Calu3 (cell line): ENCODE data around the gene SEC14L5. TPM values are rescaled to one million over a fixed set of nuclear protein-coding genes. Genes with fewer than 3 reads are reported as not detected.
"Not testable (repeated sequence)": the region's sequence is repeated elsewhere in the genome, so short reads cannot be mapped to it uniquely, and the experiment has no call there.

ENCODE experiments used
- BruUV-seq: library from RNA; stranded (reverse); fragments of 400-500 nt; replicated peaks from 2 replicates; lab custom pipeline; 2021; lab: Mats Ljungman, UMichigan
- CTCF ChIA-PET: fragments of 300-600 bp; sonication (Branson Sonifier 250); formaldehyde crosslinking; loops from one replicate; lab custom pipeline; 2022; ENCODE audit warnings: antibody characterized with exemption; lab: Charles Lee
- DNase-seq: peaks from one replicate; pipeline ENCODE4 v3.0.0; 2022
- H3K27ac Mint-ChIP-seq: one replicate; pipeline ENCODE4 v1.8.0; 2022; ENCODE audit warnings: mixed read lengths; ENCODE audit not compliant: unreplicated experiment
- H3K27me3 Mint-ChIP-seq: one replicate; pipeline ENCODE4 v1.8.0; 2022; ENCODE audit warnings: mixed read lengths; ENCODE audit not compliant: unreplicated experiment
- H3K36me3 Mint-ChIP-seq: one replicate; pipeline ENCODE4 v1.8.0; 2022; ENCODE audit warnings: mild to moderate bottlenecking, moderate library complexity, mixed read lengths; ENCODE audit not compliant: insufficient read depth, unreplicated experiment
- H3K4me1 Mint-ChIP-seq: one replicate; pipeline ENCODE4 v1.8.0; 2022; ENCODE audit warnings: mild to moderate bottlenecking, low read depth, mixed read lengths; ENCODE audit not compliant: unreplicated experiment
- H3K4me3 Mint-ChIP-seq: one replicate; pipeline ENCODE4 v1.8.0; 2022; ENCODE audit warnings: mild to moderate bottlenecking, low read depth, moderate library complexity, mixed read lengths; ENCODE audit not compliant: unreplicated experiment
- H3K9me3 Mint-ChIP-seq: one replicate; pipeline ENCODE4 v1.8.0; 2022; ENCODE audit warnings: low read depth, mixed read lengths; ENCODE audit not compliant: unreplicated experiment
- intact Hi-C: fragments of 100-400 bp; cut with micrococcal nuclease; formaldehyde crosslinking; loops from one replicate; pipeline ENCODE4 v1.10.0; 2022; ENCODE audit not compliant: unreplicated experiment
- total RNA-seq: library from RNA; stranded (reverse); gene quantifications from 2 replicates; pipeline ENCODE4 v1.2.3, GENCODE V29; 2022
- TF ChIP-seq, protein P1 (sequence below): fragments of 200-600 bp; IDR thresholded peaks from one replicate; pipeline ENCODE4 v1.8.0; 2022; ENCODE audit warnings: antibody characterized with exemption; ENCODE audit not compliant: unreplicated experiment

SEC14L5 gene
- total RNA-seq, 1 experiment from 2014 or later: 0.52 TPM

DNA sequence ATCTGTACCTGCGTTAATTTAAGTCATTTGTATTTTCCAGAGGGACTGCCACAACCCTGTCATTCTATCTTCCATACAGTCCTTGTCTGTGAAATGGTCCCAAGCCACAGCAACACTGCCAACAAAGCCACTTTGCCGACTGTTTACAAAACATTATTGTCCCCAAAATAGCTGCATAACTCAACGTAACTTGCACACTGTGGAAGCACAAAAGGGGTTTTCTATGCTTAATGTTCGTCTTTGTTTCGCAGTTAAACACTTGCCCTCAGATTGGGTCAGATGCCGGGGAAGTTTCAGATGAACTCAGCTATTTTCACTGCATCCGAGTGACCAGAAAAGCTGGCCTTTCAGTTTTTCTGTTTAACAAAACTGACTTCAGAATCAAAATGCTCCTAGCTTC is 4.6 kb downstream of the SEC14L5 start:
- TF ChIP-seq, protein P1, sequence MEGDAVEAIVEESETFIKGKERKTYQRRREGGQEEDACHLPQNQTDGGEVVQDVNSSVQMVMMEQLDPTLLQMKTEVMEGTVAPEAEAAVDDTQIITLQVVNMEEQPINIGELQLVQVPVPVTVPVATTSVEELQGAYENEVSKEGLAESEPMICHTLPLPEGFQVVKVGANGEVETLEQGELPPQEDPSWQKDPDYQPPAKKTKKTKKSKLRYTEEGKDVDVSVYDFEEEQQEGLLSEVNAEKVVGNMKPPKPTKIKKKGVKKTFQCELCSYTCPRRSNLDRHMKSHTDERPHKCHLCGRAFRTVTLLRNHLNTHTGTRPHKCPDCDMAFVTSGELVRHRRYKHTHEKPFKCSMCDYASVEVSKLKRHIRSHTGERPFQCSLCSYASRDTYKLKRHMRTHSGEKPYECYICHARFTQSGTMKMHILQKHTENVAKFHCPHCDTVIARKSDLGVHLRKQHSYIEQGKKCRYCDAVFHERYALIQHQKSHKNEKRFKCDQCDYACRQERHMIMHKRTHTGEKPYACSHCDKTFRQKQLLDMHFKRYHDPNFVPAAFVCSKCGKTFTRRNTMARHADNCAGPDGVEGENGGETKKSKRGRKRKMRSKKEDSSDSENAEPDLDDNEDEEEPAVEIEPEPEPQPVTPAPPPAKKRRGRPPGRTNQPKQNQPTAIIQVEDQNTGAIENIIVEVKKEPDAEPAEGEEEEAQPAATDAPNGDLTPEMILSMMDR: no peak
- Mint-ChIP-seq H3K9me3 (no peaks in the 10 kb centered on the region), H3K36me3 (peaks cover 6% of the 10 kb centered on the region), H3K4me3 (no peak overlapping the region), H3K4me1 (peaks cover 7% of the 10 kb centered on the region), H3K27ac (no peak overlapping the region), H3K27me3 (peaks cover 49% of the 10 kb centered on the region)
- intact Hi-C loops: no loop called here
- CTCF ChIA-PET: interaction anchor here (0.6 kb wide), 2 partner anchors 11 to 18 kb away, joined by 3 to 7 read pairs; no protein-coding TSS in a partner anchor
- DNase-seq: no peak
- BruUV-seq: no TSS peak

- intact Hi-C loops, H3K4me3 Mint-ChIP-seq, CTCF ChIA-PET, H3K9me3 Mint-ChIP-seq, H3K4me1 Mint-ChIP-seq, BruUV-seq, DNase-seq, H3K27ac Mint-ChIP-seq, H3K36me3 Mint-ChIP-seq: not testable (repeated sequence)
- H3K27me3 Mint-ChIP-seq: peaks cover 43% of the 10 kb centered on the region
Measured at GRCh38 chr16:4963527-4963926, 5.4 kb downstream of the SEC14L5 start.

DNA sequence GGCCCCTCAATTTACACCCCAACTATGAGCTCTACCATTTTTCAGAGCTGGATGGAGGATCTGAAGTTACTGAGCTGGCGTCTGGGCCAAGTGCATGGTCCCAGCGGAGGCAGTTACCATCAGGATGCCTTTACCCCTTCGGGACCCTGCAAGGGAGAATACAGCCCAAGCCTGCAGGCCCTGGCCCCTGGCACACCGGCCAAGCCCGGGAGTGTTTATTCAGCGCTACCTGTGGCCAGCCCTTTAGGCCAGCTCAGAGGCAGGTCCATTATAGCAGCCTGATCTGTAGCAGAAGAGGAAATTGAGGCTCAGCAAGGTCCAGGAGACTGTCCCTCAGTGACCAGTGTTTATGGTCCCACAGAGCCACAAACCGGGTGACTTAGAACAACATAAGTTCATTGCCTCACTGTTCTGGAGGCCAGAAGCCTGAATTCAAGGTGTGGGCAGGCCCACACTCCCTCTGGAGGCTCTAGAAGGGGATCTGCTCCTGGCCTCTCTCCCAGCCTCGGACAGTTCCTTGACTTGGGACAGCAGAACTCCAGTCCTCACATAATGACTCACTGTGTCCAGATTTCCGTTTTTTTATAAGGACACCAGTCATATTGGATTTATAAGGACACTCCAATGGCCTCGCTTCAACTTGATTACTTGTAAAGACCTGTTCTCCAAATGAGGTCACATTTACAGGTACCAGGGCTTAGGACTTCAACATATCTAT is 8.8 kb downstream of the SEC14L5 start:
- intact Hi-C loops: no loop called here
- Mint-ChIP-seq H3K36me3 (no peaks in the 10 kb centered on the region), H3K4me1 (no peaks in the 10 kb centered on the region), H3K27me3 (peaks cover 30% of the 10 kb centered on the region), H3K9me3 (no peaks in the 10 kb centered on the region), H3K4me3 (no peak overlapping the region), H3K27ac (no peak overlapping the region)
- TF ChIP-seq, protein P1: no peak
- no peak for DNase-seq
- BruUV-seq: no TSS peak
- CTCF ChIA-PET: no interaction called here

GRCh38 chr16:4968278-4968677 is 10.1 kb downstream of the SEC14L5 start:
- H3K4me3 Mint-ChIP-seq, H3K36me3 Mint-ChIP-seq, BruUV-seq, DNase-seq, CTCF ChIA-PET, H3K4me1 Mint-ChIP-seq, H3K9me3 Mint-ChIP-seq, H3K27ac Mint-ChIP-seq, intact Hi-C loops: not testable (repeated sequence)
- peaks cover 28% of the 10 kb centered on the region for H3K27me3 Mint-ChIP-seq

GRCh38 chr16:4968879-4969483 is 10.9 kb downstream of the SEC14L5 start:
- TF ChIP-seq, protein P1: no peak
- intact Hi-C loops: no loop called here
- Mint-ChIP-seq H3K4me3 (no peak overlapping the region), H3K36me3 (no peaks in the 10 kb centered on the region), H3K9me3 (no peaks in the 10 kb centered on the region), H3K27me3 (peaks cover 23% of the 10 kb centered on the region), H3K27ac (no peak overlapping the region), H3K4me1 (no peaks in the 10 kb centered on the region)
- no peak for DNase-seq
- CTCF ChIA-PET: interaction anchor here (0.6 kb wide), 1 partner anchor 213 kb away, joined by 3 read pairs; no protein-coding TSS in a partner anchor
- no TSS peak for BruUV-seq
